Type B pancreatic cell (in vitro differentiated cells): Measurements from ENCODE around the gene AP3S1. TPM values are rescaled to one million over a fixed set of nuclear protein-coding genes. Genes with fewer than 3 reads are reported as not detected.

Experiments
- DNase-seq: peaks from one replicate; pipeline ENCODE4 v3.0.0; 2021; ENCODE audit warnings: mixed read lengths; ENCODE audit not compliant: unreplicated experiment; ENCODE audit errors: extremely low spot score
- H3K27ac Mint-ChIP-seq: 2 replicates; pipeline ENCODE4 v1.8.0; 2021; ENCODE audit warnings: mild to moderate bottlenecking, mixed read lengths
- H3K27me3 Mint-ChIP-seq: 2 replicates; pipeline ENCODE4 v1.8.0; 2021; ENCODE audit warnings: mixed read lengths
- H3K36me3 Mint-ChIP-seq: 2 replicates; pipeline ENCODE4 v1.8.0; 2021; ENCODE audit warnings: mixed read lengths
- H3K4me1 Mint-ChIP-seq: one replicate; pipeline ENCODE4 v1.8.0; 2021; ENCODE audit warnings: mixed read lengths; ENCODE audit not compliant: unreplicated experiment
- H3K4me3 Mint-ChIP-seq: 2 replicates; pipeline ENCODE4 v1.8.0; 2021; ENCODE audit warnings: mild to moderate bottlenecking, mixed read lengths
- H3K9me3 Mint-ChIP-seq: 2 replicates; pipeline ENCODE4 v1.8.0; 2021; ENCODE audit warnings: mixed read lengths
- CTCF ChIP-seq: fragments of 200-600 bp; sonication (generic); conservative IDR thresholded peaks from 2 replicates; pipeline ENCODE4 v1.5.0; 2021; ENCODE audit warnings: antibody characterized with exemption, mild to moderate bottlenecking
- total RNA-seq: library from RNA; stranded (reverse); gene quantifications from 2 replicates; pipeline ENCODE4 v1.2.1, GENCODE V29; 2021; ENCODE audit warnings: low replicate concordance

Gene AP3S1
- total RNA-seq, 1 donor from 2014 or later, result 77.5 TPM

GRCh38 chr5:115946655-115947054 lies 104.9 kb downstream of the AP3S1 start:
- no peaks in the 10 kb centered on the region for H3K36me3 Mint-ChIP-seq
- no peak for TF ChIP-seq CTCF
- no peaks in the 10 kb centered on the region for H3K9me3 Mint-ChIP-seq
- no peak overlapping the region for H3K27ac Mint-ChIP-seq
- H3K4me1 Mint-ChIP-seq, result no peaks in the 10 kb centered on the region
- no peak overlapping the region for H3K4me3 Mint-ChIP-seq
- no peak for DNase-seq
- H3K27me3 Mint-ChIP-seq, result no peaks in the 10 kb centered on the region

GRCh38 chr5:115947260-115947659 lies 105.5 kb downstream of the AP3S1 start:
- H3K27ac Mint-ChIP-seq, result no peak overlapping the region
- no peaks in the 10 kb centered on the region for H3K9me3 Mint-ChIP-seq
- no peaks in the 10 kb centered on the region for H3K4me1 Mint-ChIP-seq
- H3K36me3 Mint-ChIP-seq, result no peaks in the 10 kb centered on the region
- no peaks in the 10 kb centered on the region for H3K27me3 Mint-ChIP-seq
- no peak for TF ChIP-seq CTCF
- no peak for DNase-seq
- no peak overlapping the region for H3K4me3 Mint-ChIP-seq

GRCh38 chr5:115948091-115948534 lies 106.4 kb downstream of the AP3S1 start:
- Mint-ChIP-seq H3K27me3 (no peaks in the 10 kb centered on the region), H3K4me3 (no peak overlapping the region), H3K36me3 (no peaks in the 10 kb centered on the region), H3K27ac (no peak overlapping the region), H3K4me1 (no peaks in the 10 kb centered on the region), H3K9me3 (no peaks in the 10 kb centered on the region)
- TF ChIP-seq CTCF, result no peak
- DNase-seq, result no peak

GRCh38 chr5:115949096-115949495 lies 107.4 kb downstream of the AP3S1 start:
- DNase-seq, result no peak
- Mint-ChIP-seq H3K36me3 (no peaks in the 10 kb centered on the region), H3K4me1 (no peaks in the 10 kb centered on the region), H3K9me3 (no peaks in the 10 kb centered on the region), H3K27ac (no peak overlapping the region), H3K27me3 (no peaks in the 10 kb centered on the region), H3K4me3 (no peak overlapping the region)
- TF ChIP-seq CTCF, result no peak

GRCh38 chr5:115952588-115952987 lies 110.9 kb downstream of the AP3S1 start:
- no peak for DNase-seq
- H3K27ac Mint-ChIP-seq, result no peak overlapping the region
- no peaks in the 10 kb centered on the region for H3K36me3 Mint-ChIP-seq
- H3K27me3 Mint-ChIP-seq, result no peaks in the 10 kb centered on the region
- H3K4me1 Mint-ChIP-seq, result no peaks in the 10 kb centered on the region
- no peaks in the 10 kb centered on the region for H3K9me3 Mint-ChIP-seq
- no peak for TF ChIP-seq CTCF
- no peak overlapping the region for H3K4me3 Mint-ChIP-seq

- Mint-ChIP-seq H3K9me3 (no peaks in the 10 kb centered on the region), H3K27me3 (peaks cover under 1% of the 10 kb centered on the region), H3K36me3 (no peaks in the 10 kb centered on the region), H3K4me1 (no peaks in the 10 kb centered on the region), H3K27ac (no peak overlapping the region), H3K4me3 (no peak overlapping the region)
- no peak for TF ChIP-seq CTCF
- DNase-seq, result no peak
Observed at GRCh38 chr5:115954144-115954543, 112.4 kb downstream of the AP3S1 start.
